Measurements from ENCODE around the gene ANXA8L1.
"Not testable (repeated sequence)": the region's sequence is repeated elsewhere in the genome, so short reads cannot be mapped to it uniquely, and the experiment has no call there.

DNA sequence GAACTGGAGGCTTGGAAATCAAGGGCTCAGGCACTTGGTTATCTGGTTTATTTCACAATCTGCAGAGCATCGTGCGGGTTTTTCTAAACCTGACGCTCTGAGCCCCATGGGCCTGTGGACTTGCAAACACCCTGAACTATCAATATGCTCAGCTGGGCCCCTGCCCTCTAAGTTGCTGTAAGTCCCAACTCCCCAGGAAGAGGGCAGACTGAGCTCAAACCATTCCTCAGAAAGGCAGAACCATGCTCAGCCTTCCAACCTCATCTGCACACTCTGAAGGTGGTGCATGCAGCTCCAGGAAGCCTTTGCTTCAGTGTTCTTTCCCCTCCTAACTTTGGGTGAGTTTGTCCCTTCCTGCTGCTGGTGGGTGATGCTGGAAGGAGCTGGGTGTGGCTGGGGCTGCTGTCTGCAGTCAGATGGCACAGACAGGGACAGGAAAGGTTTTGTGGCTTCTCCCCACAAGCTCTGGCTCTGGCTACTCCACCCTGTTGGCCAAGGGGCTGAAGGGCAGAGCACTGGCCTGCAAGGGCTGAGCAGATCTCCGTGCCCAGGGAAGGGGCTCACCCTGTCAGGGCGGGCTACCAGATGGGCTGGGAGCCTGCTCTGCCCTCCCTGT, 3.8 kb downstream of the ANXA8L1 start:
- TF ChIP-seq, protein P1, sequence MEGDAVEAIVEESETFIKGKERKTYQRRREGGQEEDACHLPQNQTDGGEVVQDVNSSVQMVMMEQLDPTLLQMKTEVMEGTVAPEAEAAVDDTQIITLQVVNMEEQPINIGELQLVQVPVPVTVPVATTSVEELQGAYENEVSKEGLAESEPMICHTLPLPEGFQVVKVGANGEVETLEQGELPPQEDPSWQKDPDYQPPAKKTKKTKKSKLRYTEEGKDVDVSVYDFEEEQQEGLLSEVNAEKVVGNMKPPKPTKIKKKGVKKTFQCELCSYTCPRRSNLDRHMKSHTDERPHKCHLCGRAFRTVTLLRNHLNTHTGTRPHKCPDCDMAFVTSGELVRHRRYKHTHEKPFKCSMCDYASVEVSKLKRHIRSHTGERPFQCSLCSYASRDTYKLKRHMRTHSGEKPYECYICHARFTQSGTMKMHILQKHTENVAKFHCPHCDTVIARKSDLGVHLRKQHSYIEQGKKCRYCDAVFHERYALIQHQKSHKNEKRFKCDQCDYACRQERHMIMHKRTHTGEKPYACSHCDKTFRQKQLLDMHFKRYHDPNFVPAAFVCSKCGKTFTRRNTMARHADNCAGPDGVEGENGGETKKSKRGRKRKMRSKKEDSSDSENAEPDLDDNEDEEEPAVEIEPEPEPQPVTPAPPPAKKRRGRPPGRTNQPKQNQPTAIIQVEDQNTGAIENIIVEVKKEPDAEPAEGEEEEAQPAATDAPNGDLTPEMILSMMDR (IDR thresholded peaks at IDR 0.05; ENCODE audit: poor library complexity) = not testable (repeated sequence)
- TF ChIP-seq EZH2 (IDR thresholded peaks at IDR 0.05; ENCODE audit: borderline replicate concordance); EZH2phosphoT487 (IDR thresholded peaks at IDR 0.05; ENCODE audit: low read depth, severe bottlenecking, unreplicated experiment): not testable (repeated sequence)
